HCT116 (cell line): ENCODE results near the gene STIM2.

Source experiments
- ATF3 ChIP-seq: IDR thresholded peaks from 2 replicates; pipeline ENCODE4 v1.6.1; 2012
- CTCF ChIP-seq, 3 experiments: fragments of 200-600 bp in 1 of 3; sonication (generic) in 1 of 3; IDR thresholded peaks in 2 of 3; conservative IDR thresholded peaks in 1 of 3; 2 replicates each; pipeline ENCODE4 v1.5.1; 2012 to 2017; ENCODE audit warnings: low read depth in 2 of 3, low read length in 2 of 3, antibody characterized with exemption in 1 of 3, borderline replicate concordance in 1 of 3, control low read depth in 1 of 3, mild to moderate bottlenecking in 1 of 3, mixed read lengths in 1 of 3, mixed run types in 1 of 3, moderate library complexity in 1 of 3; ENCODE audit not compliant: insufficient read depth in 1 of 3
- JUND ChIP-seq: IDR thresholded peaks from 2 replicates; pipeline ENCODE4 v1.6.1; 2012
- MAX ChIP-seq: IDR thresholded peaks from 2 replicates; pipeline ENCODE4 v1.6.1; 2012
- POLR2A ChIP-seq: IDR thresholded peaks from 2 replicates; pipeline ENCODE4 v1.7.0; 2011; ENCODE audit warnings: borderline replicate concordance; ENCODE audit not compliant: insufficient read depth, insufficient read length; ENCODE audit errors: extremely low read depth
- POLR2AphosphoS5 ChIP-seq: IDR thresholded peaks from 2 replicates; pipeline ENCODE4 v1.6.1; 2011; ENCODE audit warnings: mild to moderate bottlenecking, low read depth, low read length, moderate library complexity
- RAD21 ChIP-seq: IDR thresholded peaks from 2 replicates; pipeline ENCODE4 v1.6.1; 2012; ENCODE audit warnings: low read depth, mild to moderate bottlenecking
- REST ChIP-seq: IDR thresholded peaks from 2 replicates; pipeline ENCODE4 v1.6.1; 2012; ENCODE audit warnings: low read depth
- ZFX ChIP-seq: fragments of 450-650 bp; IDR thresholded peaks from 2 replicates; pipeline ENCODE4 v1.6.1; 2017
- ZNF274 ChIP-seq: fragments of 200-500 bp; sonication (Bioruptor generic); IDR thresholded peaks from 2 replicates; pipeline ENCODE4 v1.6.1; 2014; ENCODE audit warnings: mild to moderate bottlenecking, low read depth, low read length, inconsistent platforms

- no peak for TF ChIP-seq RAD21
- no peak for TF ChIP-seq ZFX
- no peak for TF ChIP-seq CTCF (IDR thresholded peaks at IDR 0.05 in 2 of 3, conservative IDR thresholded peaks at IDR 0.05 in 1 of 3; ENCODE audit: borderline replicate concordance in 1 of 3, insufficient read depth in 1 of 3, low read depth in 2 of 3, low read length in 2 of 3)
- no peak for TF ChIP-seq ATF3
- no peak for TF ChIP-seq POLR2A
- TF ChIP-seq REST = no peak
- no peak for TF ChIP-seq POLR2AphosphoS5
- TF ChIP-seq ZNF274 = no peak
- TF ChIP-seq MAX = no peak
- TF ChIP-seq JUND = no peak
Measured at GRCh38 chr4:27013012-27013411, 152.4 kb downstream of the STIM2 start.
